ENCODE measurements around the gene CFAP92.

The CFAP92 gene

DNA sequence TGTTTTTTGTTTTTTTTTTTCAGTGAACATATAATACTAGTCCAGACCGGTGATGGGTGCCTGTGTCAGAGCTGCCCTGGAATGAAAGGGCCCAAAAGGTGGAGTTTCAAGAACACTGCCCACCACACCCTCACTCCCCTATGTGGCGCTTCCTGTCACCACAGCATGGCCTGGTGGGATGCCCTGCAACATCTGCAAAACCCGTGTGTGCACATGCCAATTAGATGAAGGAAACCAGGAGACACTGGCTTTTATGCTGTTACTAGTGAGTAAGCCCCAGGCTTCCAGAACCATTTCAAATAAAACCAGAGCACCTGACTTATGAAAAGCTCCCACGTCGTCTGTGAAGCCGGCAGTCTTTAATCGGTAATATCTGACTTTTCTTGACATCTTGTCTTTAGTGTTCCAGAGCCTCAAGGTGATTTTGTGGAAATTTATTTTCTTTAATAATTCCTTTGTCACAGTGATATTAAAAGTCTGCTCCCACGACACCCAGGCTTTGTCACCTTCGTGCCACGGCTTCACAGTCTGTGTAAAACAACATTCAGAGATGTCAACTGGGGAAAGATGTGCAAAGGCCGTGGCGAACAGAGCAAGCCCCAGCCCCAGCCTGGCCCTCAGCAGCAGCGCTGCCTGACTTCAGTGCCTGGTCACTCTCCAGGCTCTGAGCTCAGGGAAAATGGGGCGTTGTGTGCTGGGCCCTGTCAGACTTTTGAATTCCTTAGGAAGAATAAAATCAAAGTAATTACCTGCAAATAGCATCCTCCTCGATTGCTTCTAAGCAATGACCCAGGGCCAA lies 6.4 kb downstream of the CFAP92 start:
- Histone ChIP-seq H3K36me3 (ENCODE audit: control insufficient read depth, insufficient read depth, low read length) (no peaks in the 10 kb centered on the region), H3K27ac (ENCODE audit: low read length) (no peak overlapping the region), H3K27me3 (ENCODE audit: control insufficient read depth, insufficient read depth, low read length) (no peaks in the 10 kb centered on the region; the same call in 1 of the 2 replicates), H3K9me3 (ENCODE audit: control insufficient read depth, insufficient read depth, low read length) (no peaks in the 10 kb centered on the region), H3K4me3 (ENCODE audit: low read length) (no peak overlapping the region), H3K4me1 (ENCODE audit: control insufficient read depth, insufficient read depth, low read length) (no peaks in the 10 kb centered on the region)
- DNase-seq (ENCODE audit: low read depth, low spot score) = no peak
- WGBS (ENCODE audit: insufficient coverage, insufficient read length) = no CpG with 5 or more reads among the region's 15 CpGs

DNA sequence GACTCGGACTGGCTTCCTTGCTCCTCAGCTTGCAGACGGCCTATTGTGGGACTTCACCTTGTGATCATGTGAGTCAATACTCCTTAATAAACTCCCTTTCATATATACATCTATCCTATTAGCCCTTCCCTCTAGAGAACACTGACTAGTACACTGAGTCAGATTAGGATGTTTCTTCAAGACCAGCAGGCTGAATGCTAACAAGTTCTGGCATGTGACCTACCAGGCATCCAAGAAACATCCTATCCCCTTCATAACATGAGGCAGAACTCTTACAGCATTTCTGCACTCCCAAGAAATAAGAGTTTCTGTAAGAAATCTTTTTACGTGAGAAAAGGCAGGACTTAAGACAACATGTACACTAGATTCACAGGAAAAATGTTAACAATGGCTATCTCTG lies 9.3 kb downstream of the CFAP92 start:
- Histone ChIP-seq H3K36me3 (ENCODE audit: control insufficient read depth, insufficient read depth, low read length) (no peaks in the 10 kb centered on the region), H3K4me3 (ENCODE audit: low read length) (no peak overlapping the region), H3K4me1 (ENCODE audit: control insufficient read depth, insufficient read depth, low read length) (no peaks in the 10 kb centered on the region), H3K9me3 (ENCODE audit: control insufficient read depth, insufficient read depth, low read length) (no peaks in the 10 kb centered on the region), H3K27me3 (ENCODE audit: control insufficient read depth, insufficient read depth, low read length) (no peaks in the 10 kb centered on the region), H3K27ac (ENCODE audit: low read length) (no peak overlapping the region)
- no CpG with 5 or more reads among the region's 3 CpGs for WGBS (ENCODE audit: insufficient coverage, insufficient read length)
- DNase-seq (ENCODE audit: low read depth, low spot score) = no peak

DNA sequence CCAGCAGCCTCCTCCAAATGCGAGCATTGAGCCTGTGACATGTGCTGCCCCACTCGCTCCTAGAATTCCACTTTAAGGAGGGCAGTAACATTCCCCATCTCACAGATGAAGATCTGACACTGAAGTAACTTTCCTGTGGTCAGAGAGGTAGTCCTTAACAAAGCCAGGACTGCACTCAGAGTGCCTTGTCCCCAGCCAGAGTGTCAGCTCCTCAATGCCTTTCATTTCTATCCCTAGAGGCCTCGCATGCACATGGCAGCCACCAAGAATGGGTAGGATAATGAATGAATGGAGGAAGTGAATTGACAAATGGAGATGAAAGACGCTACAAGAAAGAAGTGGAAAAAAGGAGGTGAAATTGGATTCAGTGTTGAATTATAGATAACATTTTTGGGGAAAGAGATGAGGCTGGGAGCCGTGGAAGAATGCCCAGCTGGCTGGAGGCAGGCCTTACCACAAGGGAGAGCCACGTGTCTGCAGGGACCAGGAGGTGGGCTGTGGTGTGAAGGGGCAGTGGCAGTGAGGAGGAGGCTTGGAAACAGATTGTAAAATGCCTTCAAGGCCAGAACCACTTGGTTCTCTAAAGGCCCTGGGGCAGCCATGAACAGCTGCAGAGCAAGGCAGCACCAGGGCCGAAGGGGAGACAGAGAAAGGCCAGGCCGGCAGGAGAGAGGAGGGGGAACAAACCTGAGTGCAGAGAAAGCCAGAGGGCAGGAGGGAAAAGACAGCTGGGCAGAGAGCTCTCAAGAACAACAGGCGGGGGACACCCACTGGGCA lies 10.4 kb downstream of the CFAP92 start:
- Histone ChIP-seq H3K36me3 (ENCODE audit: control insufficient read depth, insufficient read depth, low read length) (no peaks in the 10 kb centered on the region), H3K4me1 (ENCODE audit: control insufficient read depth, insufficient read depth, low read length) (no peaks in the 10 kb centered on the region), H3K9me3 (ENCODE audit: control insufficient read depth, insufficient read depth, low read length) (no peaks in the 10 kb centered on the region), H3K27me3 (ENCODE audit: control insufficient read depth, insufficient read depth, low read length) (no peaks in the 10 kb centered on the region), H3K27ac (ENCODE audit: low read length) (no peak overlapping the region), H3K4me3 (ENCODE audit: low read length) (no peak overlapping the region)
- no peak for DNase-seq (ENCODE audit: low read depth, low spot score)
- no CpG with 5 or more reads among the region's 9 CpGs for WGBS (ENCODE audit: insufficient coverage, insufficient read length)

DNA sequence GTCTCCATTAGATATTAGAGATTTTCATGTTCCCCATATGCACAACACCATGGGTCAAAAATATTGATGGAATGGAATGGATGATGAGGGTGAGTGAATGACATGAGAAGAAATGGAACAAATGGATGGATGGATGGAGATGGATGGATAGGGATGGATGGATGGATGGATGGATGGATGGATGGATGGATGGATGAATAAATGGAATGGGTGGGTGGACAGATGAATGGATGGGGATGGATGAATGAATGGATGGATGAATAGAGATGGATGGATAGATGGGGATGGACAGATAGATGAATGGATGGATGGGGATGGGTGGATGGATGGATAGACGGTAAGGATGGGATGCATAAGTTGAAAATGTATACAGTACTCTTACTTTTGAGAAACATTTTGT lies 18.6 kb downstream of the CFAP92 start:
- WGBS (ENCODE audit: insufficient coverage, insufficient read length) = 100% methylated on average over 1 of the region's 1 CpG
- no peak for DNase-seq (ENCODE audit: low read depth, low spot score)
- H3K4me3 ChIP-seq (ENCODE audit: low read length) = no peak overlapping the region

DNA sequence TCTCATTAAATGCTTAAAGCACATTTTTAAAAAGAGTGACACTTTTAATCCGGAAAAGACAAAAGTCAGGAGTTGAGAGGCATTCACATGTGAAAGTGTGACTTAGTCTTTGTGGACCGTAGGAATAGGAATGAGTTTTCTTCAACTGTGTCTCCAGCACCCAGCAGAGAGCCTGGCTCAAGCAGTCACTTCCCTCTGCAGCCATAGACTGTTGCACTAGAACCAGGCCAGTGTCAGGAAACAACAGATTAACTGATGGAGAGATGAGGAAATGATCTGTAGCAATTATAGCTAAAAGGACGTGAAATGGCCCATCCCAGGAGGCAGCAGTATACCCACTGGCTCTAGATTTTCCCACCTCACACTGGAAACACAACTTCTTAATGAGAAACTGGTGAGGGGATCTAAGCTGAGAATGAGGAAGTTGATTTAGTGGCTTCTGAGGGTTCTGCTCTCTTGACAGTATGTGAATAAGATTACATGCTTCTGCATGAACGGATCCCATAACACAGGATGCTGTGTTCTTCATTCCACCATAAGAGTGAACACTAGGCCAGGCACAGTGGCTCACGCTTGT lies 19.8 kb downstream of the CFAP92 start:
- DNase-seq (ENCODE audit: low read depth, low spot score) = no peak
- Histone ChIP-seq H3K9me3 (ENCODE audit: control insufficient read depth, insufficient read depth, low read length) (no peaks in the 10 kb centered on the region), H3K36me3 (ENCODE audit: control insufficient read depth, insufficient read depth, low read length) (no peaks in the 10 kb centered on the region), H3K27me3 (ENCODE audit: control insufficient read depth, insufficient read depth, low read length) (no peaks in the 10 kb centered on the region), H3K4me1 (ENCODE audit: control insufficient read depth, insufficient read depth, low read length) (no peaks in the 10 kb centered on the region), H3K27ac (ENCODE audit: low read length) (no peak overlapping the region), H3K4me3 (ENCODE audit: low read length) (no peak overlapping the region)
- no CpG with 5 or more reads among the region's 5 CpGs for WGBS (ENCODE audit: insufficient coverage, insufficient read length)

More for the DNA sequence above, 18.6 kb downstream of the CFAP92 start:
- no peak overlapping the region for H3K27ac ChIP-seq (ENCODE audit: low read length)
- no peaks in the 10 kb centered on the region for H3K27me3 ChIP-seq (ENCODE audit: control insufficient read depth, insufficient read depth, low read length)
- no peaks in the 10 kb centered on the region for H3K36me3 ChIP-seq (ENCODE audit: control insufficient read depth, insufficient read depth, low read length)
- H3K4me1 ChIP-seq (ENCODE audit: control insufficient read depth, insufficient read depth, low read length) = no peaks in the 10 kb centered on the region
- H3K9me3 ChIP-seq (ENCODE audit: control insufficient read depth, insufficient read depth, low read length) = no peaks in the 10 kb centered on the region

DNA sequence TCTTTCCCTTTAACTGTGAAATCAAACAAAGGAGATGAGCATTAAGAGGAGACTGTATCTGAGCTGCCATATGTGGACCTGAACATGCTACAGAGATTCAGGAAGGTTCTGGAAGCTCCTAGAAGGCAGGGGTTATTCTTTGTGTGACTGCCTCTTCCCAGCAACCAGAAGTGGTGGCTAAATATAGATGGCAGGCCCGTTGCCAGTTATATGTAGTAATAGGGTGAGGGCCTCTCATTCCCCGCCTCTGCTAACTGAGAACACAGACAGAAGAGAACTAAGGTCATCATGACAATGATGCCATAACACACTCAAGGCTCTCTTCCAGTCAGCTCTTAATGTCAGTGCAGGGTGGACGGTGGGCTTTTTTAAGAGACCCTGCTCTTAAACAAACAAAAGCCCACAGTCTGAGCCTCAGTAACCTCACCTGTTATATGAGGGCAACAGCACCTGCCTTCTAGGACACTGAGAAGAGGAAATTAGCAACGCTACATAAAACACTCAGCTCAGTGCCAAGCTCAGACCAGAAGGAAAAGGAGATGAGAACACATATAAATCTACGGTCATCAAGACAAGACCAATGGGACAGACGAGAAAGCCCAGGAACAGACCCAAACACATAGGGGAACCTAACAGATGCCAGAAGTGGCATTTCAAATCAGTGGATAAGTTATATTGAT lies 22.3 kb downstream of the CFAP92 start:
- H3K27me3 ChIP-seq (ENCODE audit: control insufficient read depth, insufficient read depth, low read length) = no peaks in the 10 kb centered on the region
- no peaks in the 10 kb centered on the region for H3K9me3 ChIP-seq (ENCODE audit: control insufficient read depth, insufficient read depth, low read length)
- H3K36me3 ChIP-seq (ENCODE audit: control insufficient read depth, insufficient read depth, low read length) = no peaks in the 10 kb centered on the region
- no peaks in the 10 kb centered on the region for H3K4me1 ChIP-seq (ENCODE audit: control insufficient read depth, insufficient read depth, low read length)
- H3K27ac ChIP-seq (ENCODE audit: low read length) = no peak overlapping the region
- no CpG with 5 or more reads among the region's 6 CpGs for WGBS (ENCODE audit: insufficient coverage, insufficient read length)
- DNase-seq (ENCODE audit: low read depth, low spot score) = no peak
- no peak overlapping the region for H3K4me3 ChIP-seq (ENCODE audit: low read length)

DNA sequence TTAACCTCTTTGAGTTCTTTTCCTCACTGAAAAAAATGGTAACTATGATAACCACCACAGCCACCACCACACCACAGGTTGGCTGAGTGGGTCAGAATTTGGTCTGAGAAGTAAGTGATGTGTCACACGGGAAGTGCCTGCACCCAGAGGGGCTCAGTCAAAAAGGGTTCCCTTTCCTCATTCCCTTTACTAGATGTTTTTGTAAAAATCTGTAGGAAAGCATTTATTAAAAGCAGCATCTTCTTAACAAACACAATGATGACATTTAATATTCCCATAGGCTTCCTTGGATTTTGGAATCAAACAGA lies 23.2 kb downstream of the CFAP92 start:
- H3K9me3 ChIP-seq (ENCODE audit: control insufficient read depth, insufficient read depth, low read length) = no peaks in the 10 kb centered on the region
- no peak for DNase-seq (ENCODE audit: low read depth, low spot score)
- no CpG with 5 or more reads among the region's 1 CpG for WGBS (ENCODE audit: insufficient coverage, insufficient read length)
- no peak overlapping the region for H3K4me3 ChIP-seq (ENCODE audit: low read length)
- H3K4me1 ChIP-seq (ENCODE audit: control insufficient read depth, insufficient read depth, low read length) = no peaks in the 10 kb centered on the region
- no peaks in the 10 kb centered on the region for H3K27me3 ChIP-seq (ENCODE audit: control insufficient read depth, insufficient read depth, low read length)
- no peak overlapping the region for H3K27ac ChIP-seq (ENCODE audit: low read length)
- no peaks in the 10 kb centered on the region for H3K36me3 ChIP-seq (ENCODE audit: control insufficient read depth, insufficient read depth, low read length)

DNA sequence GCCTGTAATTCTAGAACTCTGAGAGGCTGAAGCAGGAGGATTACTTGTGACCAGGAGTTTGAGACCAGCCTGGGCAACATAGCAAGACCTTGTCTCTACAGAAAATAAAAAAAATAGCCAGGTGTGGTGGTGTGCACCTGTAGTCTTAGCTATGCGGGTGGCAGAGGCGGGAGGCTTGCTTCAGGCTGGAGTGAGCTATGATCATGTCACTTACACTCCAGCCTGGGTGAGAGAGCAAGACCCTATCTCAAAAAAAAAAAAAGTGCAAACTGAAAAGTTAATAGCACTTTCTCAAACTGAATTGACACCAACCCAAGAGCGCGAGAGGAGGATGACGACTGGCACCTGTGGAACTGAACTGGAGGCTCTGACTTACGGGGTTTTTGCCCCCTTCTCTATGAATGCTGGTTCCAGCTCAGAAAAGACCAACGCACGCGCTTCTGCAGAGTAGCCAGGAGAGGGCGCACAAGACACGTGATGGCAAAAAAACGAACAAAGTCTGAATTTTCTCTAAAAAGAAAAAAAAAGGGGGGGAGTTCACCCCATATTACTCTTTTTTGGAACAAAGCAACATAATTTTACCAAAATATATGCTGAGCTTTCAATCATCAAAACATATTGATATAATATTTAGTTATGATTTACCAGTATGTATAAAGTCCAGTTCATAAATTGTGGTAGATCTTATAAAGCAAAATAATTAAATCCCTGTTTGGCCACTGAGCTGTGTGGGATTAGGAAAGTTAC lies 23.7 kb downstream of the CFAP92 start:
- H3K4me1 ChIP-seq (ENCODE audit: control insufficient read depth, insufficient read depth, low read length) = no peaks in the 10 kb centered on the region
- H3K27ac ChIP-seq (ENCODE audit: low read length) = no peak overlapping the region
- no peak for DNase-seq (ENCODE audit: low read depth, low spot score)
- H3K9me3 ChIP-seq (ENCODE audit: control insufficient read depth, insufficient read depth, low read length) = no peaks in the 10 kb centered on the region
- no peaks in the 10 kb centered on the region for H3K36me3 ChIP-seq (ENCODE audit: control insufficient read depth, insufficient read depth, low read length)
- no peak overlapping the region for H3K4me3 ChIP-seq (ENCODE audit: low read length)
- H3K27me3 ChIP-seq (ENCODE audit: control insufficient read depth, insufficient read depth, low read length) = no peaks in the 10 kb centered on the region
- WGBS (ENCODE audit: insufficient coverage, insufficient read length) = no CpG with 5 or more reads among the region's 12 CpGs

DNA sequence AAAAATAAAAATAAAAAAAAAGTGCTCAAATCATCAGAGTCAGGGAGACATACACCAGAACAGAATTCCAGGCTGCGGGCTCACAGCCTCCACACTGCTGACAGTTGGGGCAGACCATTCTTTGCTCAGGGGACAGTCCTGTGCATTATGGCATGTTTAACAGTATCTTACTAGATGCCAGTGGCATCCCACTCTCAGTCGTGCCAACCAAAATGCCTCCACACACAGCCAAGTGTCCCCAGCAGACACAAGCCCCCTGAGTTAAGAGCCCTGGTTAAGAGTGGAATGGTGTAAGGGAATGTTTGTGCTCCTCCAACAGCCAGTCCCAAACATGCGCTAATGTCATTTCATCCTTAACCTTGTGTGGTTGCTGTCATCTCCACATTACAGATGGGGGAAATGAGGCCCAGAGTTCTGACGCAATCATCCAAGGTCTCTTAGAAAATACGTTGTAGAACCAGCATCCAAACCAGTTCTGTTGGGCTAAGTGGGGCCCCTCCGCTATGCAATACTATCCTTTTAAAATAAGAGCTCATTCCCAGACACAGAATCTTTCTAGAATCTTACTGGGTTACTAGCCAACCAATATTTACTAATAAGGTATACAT lies 26.0 kb downstream of the CFAP92 start:
- Histone ChIP-seq H3K36me3 (ENCODE audit: control insufficient read depth, insufficient read depth, low read length) (no peaks in the 10 kb centered on the region), H3K9me3 (ENCODE audit: control insufficient read depth, insufficient read depth, low read length) (no peaks in the 10 kb centered on the region), H3K4me1 (ENCODE audit: control insufficient read depth, insufficient read depth, low read length) (no peaks in the 10 kb centered on the region), H3K27me3 (ENCODE audit: control insufficient read depth, insufficient read depth, low read length) (no peaks in the 10 kb centered on the region), H3K4me3 (ENCODE audit: low read length) (no peak overlapping the region), H3K27ac (ENCODE audit: low read length) (no peak overlapping the region)
- no CpG with 5 or more reads among the region's 6 CpGs for WGBS (ENCODE audit: insufficient coverage, insufficient read length)
- no peak for DNase-seq (ENCODE audit: low read depth, low spot score)

All from iPS DF 6.9 (cell line).